Measurements from ENCODE around the gene MRPL57. TPM values are rescaled to one million over a fixed set of nuclear protein-coding genes. Genes with fewer than 3 reads are reported as not detected.

Gene MRPL57
- total RNA-seq, 2 donors from 2014 or later, result 18.0 to 30.3 TPM

- H3K27ac ChIP-seq, result no peak overlapping the region
- peaks cover 17 to 19% of the 10 kb centered on the region in 2 donors for H3K4me1 ChIP-seq (ENCODE audit: control insufficient read depth in 1 of 2, low read depth in 2 of 2)
- no peaks in the 10 kb centered on the region for H3K9me3 ChIP-seq
- no peak overlapping the region for H3K4me3 ChIP-seq
- no peaks in the 10 kb centered on the region for H3K27me3 ChIP-seq (replicated peaks; ENCODE audit: insufficient read depth)
- no peak for ATAC-seq (ENCODE audit: insufficient number of reproducible peaks, low FRiP score, low read depth)
- no peak for DNase-seq (ENCODE audit: low spot score)
- H3K36me3 ChIP-seq, result no peaks in the 10 kb centered on the region
- TF ChIP-seq, protein P1, sequence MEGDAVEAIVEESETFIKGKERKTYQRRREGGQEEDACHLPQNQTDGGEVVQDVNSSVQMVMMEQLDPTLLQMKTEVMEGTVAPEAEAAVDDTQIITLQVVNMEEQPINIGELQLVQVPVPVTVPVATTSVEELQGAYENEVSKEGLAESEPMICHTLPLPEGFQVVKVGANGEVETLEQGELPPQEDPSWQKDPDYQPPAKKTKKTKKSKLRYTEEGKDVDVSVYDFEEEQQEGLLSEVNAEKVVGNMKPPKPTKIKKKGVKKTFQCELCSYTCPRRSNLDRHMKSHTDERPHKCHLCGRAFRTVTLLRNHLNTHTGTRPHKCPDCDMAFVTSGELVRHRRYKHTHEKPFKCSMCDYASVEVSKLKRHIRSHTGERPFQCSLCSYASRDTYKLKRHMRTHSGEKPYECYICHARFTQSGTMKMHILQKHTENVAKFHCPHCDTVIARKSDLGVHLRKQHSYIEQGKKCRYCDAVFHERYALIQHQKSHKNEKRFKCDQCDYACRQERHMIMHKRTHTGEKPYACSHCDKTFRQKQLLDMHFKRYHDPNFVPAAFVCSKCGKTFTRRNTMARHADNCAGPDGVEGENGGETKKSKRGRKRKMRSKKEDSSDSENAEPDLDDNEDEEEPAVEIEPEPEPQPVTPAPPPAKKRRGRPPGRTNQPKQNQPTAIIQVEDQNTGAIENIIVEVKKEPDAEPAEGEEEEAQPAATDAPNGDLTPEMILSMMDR (IDR thresholded peaks at IDR 0.05), result no peak
Observed at GRCh38 chr13:21137696-21138095, 38.8 kb upstream of the MRPL57 start.

DNA sequence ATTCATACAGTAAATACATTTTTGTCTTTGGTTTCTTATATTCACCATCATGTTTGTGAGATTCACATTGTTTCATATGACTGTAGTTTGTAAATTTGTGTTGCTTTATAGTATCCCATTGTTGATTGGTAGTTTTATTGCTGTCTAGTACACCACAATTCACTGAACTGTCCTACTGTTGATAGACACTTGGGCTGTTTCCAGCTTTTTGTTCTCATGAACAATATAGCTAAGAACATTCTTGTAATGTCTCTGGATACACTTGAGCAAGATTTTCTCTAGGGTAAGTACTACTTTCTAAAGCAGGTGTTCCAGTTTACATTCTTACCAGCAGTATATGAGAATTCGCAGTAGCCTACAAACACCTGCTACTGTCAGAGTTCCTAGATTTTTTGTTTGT lies 37.9 kb upstream of the MRPL57 start:
- TF ChIP-seq, protein P1 (IDR thresholded peaks at IDR 0.05), result no peak

DNA sequence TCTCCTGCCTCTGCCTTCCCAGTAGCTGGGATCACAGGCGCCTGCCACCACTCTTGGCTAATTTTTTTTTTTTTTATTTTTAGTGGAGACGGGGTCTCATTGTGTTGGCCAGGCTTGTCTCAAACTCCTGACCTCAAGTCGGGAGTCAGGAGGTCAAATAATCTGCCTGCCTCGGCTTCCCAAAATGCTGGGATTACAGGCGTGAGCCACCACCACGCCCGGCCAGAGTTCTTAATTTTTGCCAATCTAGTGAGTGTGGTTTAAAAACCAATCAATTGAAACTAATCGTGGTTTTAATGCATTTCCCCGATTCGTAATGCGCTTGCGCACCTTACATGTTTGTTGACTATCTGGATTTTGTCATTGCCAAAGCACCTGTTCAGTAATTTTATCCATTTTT lies 37.1 kb upstream of the MRPL57 start:
- no peaks in the 10 kb centered on the region for H3K9me3 ChIP-seq
- no peaks in the 10 kb centered on the region for H3K27me3 ChIP-seq (replicated peaks; ENCODE audit: insufficient read depth)
- TF ChIP-seq, protein P1 (IDR thresholded peaks at IDR 0.05), result no peak
- peaks cover 24 to 34% of the 10 kb centered on the region in 2 donors for H3K4me1 ChIP-seq (ENCODE audit: control insufficient read depth in 1 of 2, low read depth in 2 of 2)
- H3K36me3 ChIP-seq, result no peaks in the 10 kb centered on the region
- DNase-seq (ENCODE audit: low spot score) (no peak), ATAC-seq (ENCODE audit: insufficient number of reproducible peaks, low FRiP score, low read depth) (no peak)
- H3K27ac ChIP-seq, result peak overlapping the region in 1 of 2 donors; percentile 86
- peak overlapping the region; percentile 97 for H3K4me3 ChIP-seq

More for the DNA sequence above, 37.9 kb upstream of the MRPL57 start:
- Histone ChIP-seq H3K9me3 (no peaks in the 10 kb centered on the region), H3K27ac (no peak overlapping the region), H3K4me1 (ENCODE audit: control insufficient read depth in 1 of 2, low read depth in 2 of 2) (peaks cover 24 to 26% of the 10 kb centered on the region in 2 donors), H3K4me3 (no peak overlapping the region), H3K27me3 (replicated peaks; ENCODE audit: insufficient read depth) (no peaks in the 10 kb centered on the region), H3K36me3 (no peaks in the 10 kb centered on the region)
- DNase-seq (ENCODE audit: low spot score) (no peak), ATAC-seq (ENCODE audit: insufficient number of reproducible peaks, low FRiP score, low read depth) (no peak)

GRCh38 chr13:21142766-21143165 lies 33.7 kb upstream of the MRPL57 start:
- ATAC-seq (ENCODE audit: insufficient number of reproducible peaks, low FRiP score, low read depth), result no peak
- H3K36me3 ChIP-seq, result peaks cover 7% of the 10 kb centered on the region
- H3K27ac ChIP-seq, result no peak overlapping the region
- no peak overlapping the region for H3K4me3 ChIP-seq
- H3K9me3 ChIP-seq, result no peaks in the 10 kb centered on the region
- TF ChIP-seq, protein P1 (IDR thresholded peaks at IDR 0.05), result no peak
- H3K4me1 ChIP-seq (ENCODE audit: control insufficient read depth in 1 of 2, low read depth in 2 of 2), result peaks cover 24 to 37% of the 10 kb centered on the region in 2 donors
- DNase-seq (ENCODE audit: low spot score), result no peak
- H3K27me3 ChIP-seq (replicated peaks; ENCODE audit: insufficient read depth), result no peaks in the 10 kb centered on the region

- H3K36me3 ChIP-seq, result peaks cover 14% of the 10 kb centered on the region
- TF ChIP-seq, protein P1 (IDR thresholded peaks at IDR 0.05), result no peak
- DNase-seq (ENCODE audit: low spot score) (no peak), ATAC-seq (ENCODE audit: insufficient number of reproducible peaks, low FRiP score, low read depth) (no peak)
- H3K27ac ChIP-seq, result no peak overlapping the region
- H3K9me3 ChIP-seq, result no peaks in the 10 kb centered on the region
- H3K27me3 ChIP-seq (replicated peaks; ENCODE audit: insufficient read depth), result no peaks in the 10 kb centered on the region
- H3K4me3 ChIP-seq, result no peak overlapping the region
- peaks cover 5 to 17% of the 10 kb centered on the region in 2 donors for H3K4me1 ChIP-seq (ENCODE audit: control insufficient read depth in 1 of 2, low read depth in 2 of 2)
Observed at GRCh38 chr13:21147827-21148226, 28.6 kb upstream of the MRPL57 start.

All from thoracic aorta (tissue), 2 donors.